GM20000 (cell line): ENCODE results near the gene TTC31.

Experiments used
- DNase-seq: peaks from one replicate; pipeline ENCODE4 v3.0.0; 2012; ENCODE audit warnings: low spot score
- TF ChIP-seq, protein P1 (sequence below): IDR thresholded peaks from 2 replicates; pipeline ENCODE4 v1.5.1; 2012; ENCODE audit warnings: mild to moderate bottlenecking, control low read depth; ENCODE audit errors: extremely low read depth, missing control alignments

TTC31 gene

DNA sequence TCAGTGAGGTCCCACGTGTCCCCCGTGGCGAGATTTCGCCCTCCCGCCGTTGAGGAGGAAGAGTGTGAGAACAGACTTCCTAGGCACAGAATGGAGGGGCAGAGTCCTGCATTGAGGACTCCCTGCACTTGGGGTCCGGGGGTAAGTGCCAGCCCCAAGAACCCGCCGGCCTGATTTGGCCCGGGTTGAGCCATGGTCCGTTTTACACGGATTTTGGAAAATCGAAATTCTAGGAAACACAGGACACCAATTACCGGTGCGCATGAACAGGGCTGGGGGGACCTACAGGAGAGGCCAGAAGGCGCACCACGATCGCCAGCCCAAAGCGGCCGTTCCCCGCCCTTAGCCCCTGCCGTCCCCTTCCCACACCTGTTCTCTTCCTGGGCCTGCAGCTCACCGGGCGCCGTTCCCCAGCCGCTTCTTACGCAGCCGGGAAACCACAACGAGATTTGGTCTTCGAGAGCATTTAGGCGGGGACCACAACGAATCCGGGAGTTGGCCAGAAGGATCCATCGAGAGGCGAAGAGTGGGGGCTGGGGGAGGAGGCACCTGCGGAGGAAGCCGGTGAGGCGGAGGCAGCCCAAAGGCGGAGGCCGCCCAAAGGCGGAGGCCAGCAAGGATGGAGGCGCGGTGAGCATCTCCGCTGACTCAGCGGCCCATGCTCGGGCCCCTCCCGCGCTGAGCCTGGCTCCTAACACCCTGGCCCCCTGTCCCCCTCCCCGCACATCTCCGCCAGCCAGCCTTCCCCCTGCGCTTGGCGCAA, 30.9 kb downstream of the TTC31 start:
- peak; percentile 43 for DNase-seq
- TF ChIP-seq, protein P1, sequence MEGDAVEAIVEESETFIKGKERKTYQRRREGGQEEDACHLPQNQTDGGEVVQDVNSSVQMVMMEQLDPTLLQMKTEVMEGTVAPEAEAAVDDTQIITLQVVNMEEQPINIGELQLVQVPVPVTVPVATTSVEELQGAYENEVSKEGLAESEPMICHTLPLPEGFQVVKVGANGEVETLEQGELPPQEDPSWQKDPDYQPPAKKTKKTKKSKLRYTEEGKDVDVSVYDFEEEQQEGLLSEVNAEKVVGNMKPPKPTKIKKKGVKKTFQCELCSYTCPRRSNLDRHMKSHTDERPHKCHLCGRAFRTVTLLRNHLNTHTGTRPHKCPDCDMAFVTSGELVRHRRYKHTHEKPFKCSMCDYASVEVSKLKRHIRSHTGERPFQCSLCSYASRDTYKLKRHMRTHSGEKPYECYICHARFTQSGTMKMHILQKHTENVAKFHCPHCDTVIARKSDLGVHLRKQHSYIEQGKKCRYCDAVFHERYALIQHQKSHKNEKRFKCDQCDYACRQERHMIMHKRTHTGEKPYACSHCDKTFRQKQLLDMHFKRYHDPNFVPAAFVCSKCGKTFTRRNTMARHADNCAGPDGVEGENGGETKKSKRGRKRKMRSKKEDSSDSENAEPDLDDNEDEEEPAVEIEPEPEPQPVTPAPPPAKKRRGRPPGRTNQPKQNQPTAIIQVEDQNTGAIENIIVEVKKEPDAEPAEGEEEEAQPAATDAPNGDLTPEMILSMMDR = no peak

DNA sequence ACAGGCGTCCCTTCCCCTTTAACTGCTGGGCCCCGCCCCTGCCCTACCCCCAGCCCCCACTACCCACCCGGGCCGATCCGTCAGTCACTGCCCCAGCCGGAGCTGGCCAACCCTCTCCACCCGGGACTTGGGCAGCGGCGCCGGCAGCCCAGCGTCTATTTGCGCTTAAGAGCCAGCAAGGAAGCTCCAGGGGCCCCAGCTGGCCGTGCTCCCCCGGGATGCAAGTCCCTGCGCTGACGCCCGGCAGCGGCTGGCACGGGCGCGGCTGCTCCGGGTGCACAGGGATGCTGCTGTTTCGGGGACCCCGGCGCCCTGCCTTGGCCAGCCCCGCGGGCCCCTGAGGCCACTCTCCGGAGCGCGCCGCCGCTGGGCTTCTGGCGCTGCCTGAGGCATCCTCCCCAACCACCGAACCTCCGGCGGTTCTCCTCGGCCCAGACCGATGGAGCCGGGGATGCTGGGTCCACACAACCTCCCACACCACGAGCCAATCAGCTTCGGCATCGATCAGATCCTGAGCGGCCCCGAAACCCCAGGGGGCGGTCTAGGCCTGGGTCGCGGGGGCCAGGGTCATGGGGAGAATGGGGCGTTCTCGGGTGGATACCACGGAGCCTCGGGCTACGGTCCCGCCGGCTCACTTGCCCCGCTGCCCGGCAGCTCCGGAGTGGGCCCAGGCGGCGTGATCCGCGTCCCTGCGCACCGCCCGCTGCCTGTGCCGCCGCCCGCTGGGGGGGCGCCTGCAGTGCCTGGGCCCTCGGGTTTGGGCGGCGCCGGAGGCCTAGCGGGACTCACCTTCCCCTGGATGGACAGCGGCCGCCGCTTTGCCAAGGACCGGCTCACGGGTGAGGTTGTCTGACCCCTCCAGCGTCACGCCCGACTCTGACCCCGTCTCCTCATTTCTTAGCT, 31.7 kb downstream of the TTC31 start, which contains the start of gene TLX2:
Gene TLX2 (plus strand): TSS at position 83 of the 903 bp plus-strand sequence. CDS start 357 bp downstream, at position 440.
- TF ChIP-seq, protein P1 = no peak
- DNase-seq = peak; percentile 53

DNA sequence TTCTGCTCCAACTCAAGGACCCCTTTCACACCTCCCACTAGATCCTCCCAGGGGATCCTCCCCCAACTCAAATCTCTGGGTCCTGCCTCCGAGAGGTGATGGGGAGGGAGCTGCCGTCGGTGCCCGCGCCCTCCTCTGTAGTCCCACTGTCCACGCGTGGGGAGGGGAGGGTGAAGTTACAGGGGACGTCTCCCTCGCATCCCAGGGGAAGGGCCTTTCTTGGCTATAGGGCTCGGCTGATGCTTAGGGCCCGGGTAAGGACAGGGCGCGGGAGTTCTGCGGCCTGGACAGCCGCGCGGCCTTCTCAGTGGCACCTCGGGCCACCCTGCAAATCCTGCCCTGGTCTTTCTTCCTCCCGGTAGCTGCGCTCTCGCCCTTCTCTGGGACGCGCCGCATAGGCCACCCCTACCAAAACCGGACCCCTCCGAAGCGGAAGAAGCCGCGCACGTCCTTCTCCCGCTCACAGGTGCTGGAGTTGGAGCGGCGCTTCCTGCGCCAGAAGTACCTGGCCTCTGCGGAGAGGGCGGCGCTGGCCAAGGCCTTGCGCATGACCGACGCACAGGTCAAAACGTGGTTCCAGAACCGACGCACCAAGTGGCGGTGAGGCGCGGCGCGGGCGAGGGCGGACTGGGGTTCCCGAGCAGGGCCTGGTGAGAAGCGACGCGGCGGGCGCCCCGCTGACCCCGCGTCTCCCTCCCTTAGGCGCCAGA, 32.5 kb downstream of the TTC31 start:
- peak; percentile 45 for DNase-seq
- TF ChIP-seq, protein P1 = no peak

DNA sequence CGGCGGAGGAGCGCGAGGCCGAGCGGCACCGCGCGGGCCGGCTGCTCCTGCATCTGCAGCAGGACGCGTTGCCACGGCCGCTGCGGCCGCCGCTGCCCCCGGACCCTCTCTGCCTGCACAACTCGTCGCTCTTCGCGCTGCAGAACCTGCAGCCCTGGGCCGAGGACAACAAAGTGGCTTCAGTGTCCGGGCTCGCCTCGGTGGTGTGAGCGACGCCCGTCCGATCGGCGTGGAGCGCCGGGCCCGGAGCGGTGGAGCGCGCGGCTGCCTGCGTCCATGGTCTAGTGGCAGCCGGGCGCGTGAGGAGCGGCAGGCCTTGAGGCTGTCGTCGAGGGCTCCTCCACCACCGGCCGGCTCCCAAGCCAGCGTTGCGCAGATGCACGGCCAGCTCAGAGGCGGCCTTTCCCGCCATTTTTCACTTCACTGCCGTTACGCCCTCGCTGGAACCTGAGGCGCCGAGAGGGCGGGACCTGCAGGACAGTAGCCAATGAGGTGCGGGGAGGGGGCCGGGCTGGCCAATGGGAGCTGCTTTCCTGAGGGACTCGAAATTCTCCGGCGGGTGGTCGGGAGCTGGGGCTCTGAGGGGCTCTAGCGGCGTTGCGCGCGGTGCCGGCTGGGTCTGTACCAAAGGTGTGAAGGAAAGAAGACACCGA, 33.2 kb downstream of the TTC31 start:
- DNase-seq = peak; percentile 95

GRCh38 chr2:74516650-74517049, 33.8 kb downstream of the TTC31 start:
- no peak for DNase-seq
- TF ChIP-seq, protein P1 = no peak

More for the DNA sequence above, 33.2 kb downstream of the TTC31 start:
- TF ChIP-seq, protein P1 = no peak

DNA sequence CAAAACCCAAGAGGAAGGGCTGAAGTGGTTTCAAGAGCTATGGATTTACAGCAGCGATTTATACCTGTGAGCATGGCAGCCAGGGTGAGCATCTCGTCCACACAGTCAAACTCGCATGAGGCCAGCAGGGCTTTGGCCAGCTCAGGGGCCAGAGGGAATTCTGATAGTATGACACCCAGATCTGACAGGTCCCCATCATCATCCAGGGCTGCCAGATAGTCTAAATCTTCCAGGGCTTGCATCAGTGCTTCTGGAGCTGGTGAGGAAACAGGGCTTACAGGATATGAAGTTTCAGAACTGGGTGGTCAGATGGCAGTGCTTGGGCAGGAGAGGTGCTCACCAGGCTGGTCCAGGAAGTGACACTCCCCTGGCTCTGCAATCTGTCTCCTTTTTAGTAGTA, 39.6 kb downstream of the TTC31 start:
- TF ChIP-seq, protein P1 = no peak
- no peak for DNase-seq
